CD4-positive, alpha-beta T cell treated with Interleukin-15 for 1 hour (primary cell): ENCODE data around the gene SEMA3F.

Experiments
- DNase-seq: peaks from one replicate; pipeline ENCODE4 v3.0.0-alpha.2; 2020

The SEMA3F gene

GRCh38 chr3:50171540-50172301 lies 16.6 kb downstream of the SEMA3F start:
- no peak for DNase-seq

GRCh38 chr3:50172626-50173220 lies 17.6 kb downstream of the SEMA3F start:
- no peak for DNase-seq

GRCh38 chr3:50173685-50174516 lies 18.8 kb downstream of the SEMA3F start:
- no peak for DNase-seq

- DNase-seq, result no peak
These were observed 19.4 kb downstream of the SEMA3F start for GRCh38 chr3:50174517-50174895.

- DNase-seq, result no peak
These were observed 19.9 kb downstream of the SEMA3F start for GRCh38 chr3:50174947-50175524.

DNA sequence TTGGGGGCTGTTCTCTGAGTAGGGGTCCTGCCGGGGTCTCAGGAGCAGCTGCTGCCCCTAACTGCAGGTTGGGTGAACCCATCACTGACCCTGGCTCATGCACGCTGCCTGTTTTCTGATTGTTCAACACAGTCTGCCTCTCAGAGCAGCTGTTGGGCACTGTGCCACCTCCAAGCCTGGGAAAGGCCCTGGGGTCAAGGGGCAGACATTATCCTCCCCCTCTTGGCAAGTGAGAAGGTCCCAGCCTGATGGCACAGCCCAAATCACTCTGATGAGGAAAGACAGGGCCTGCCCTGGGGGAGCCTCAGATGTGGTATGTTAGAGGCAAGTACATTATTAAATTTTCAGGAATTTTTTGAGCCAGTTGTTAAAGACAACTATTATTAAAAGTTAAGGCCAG lies 22.2 kb downstream of the SEMA3F start:
- DNase-seq, result no peak

- no peak for DNase-seq
These were observed 24.6 kb downstream of the SEMA3F start for GRCh38 chr3:50179710-50180109.

- no peak for DNase-seq
These were observed 26.9 kb downstream of the SEMA3F start for GRCh38 chr3:50181985-50182384.

- DNase-seq, result no peak
These were observed 27.5 kb downstream of the SEMA3F start for GRCh38 chr3:50182533-50183099.

DNA sequence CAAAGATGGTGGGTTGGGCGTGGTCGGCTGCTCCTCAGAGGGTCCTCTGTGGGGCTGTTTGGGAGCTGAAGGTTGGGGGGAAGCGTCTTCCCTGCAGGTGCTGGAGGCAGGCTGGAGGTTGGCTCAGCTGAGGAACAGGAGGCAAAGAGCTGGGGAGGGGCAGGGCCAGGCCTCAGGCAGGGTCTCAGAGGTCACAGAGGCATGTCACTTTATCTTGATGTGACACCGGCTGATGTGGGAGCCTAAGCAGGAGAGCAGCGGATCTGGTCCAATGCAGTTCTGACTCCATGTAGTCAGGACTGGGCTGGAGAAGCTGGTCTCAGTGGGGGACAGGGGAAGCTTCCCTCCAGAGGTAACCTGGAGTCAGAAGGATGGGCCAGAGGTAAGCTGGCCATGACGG lies 28.6 kb downstream of the SEMA3F start:
- DNase-seq, result no peak

GRCh38 chr3:50184242-50184978 lies 29.3 kb downstream of the SEMA3F start:
- no peak for DNase-seq

DNA sequence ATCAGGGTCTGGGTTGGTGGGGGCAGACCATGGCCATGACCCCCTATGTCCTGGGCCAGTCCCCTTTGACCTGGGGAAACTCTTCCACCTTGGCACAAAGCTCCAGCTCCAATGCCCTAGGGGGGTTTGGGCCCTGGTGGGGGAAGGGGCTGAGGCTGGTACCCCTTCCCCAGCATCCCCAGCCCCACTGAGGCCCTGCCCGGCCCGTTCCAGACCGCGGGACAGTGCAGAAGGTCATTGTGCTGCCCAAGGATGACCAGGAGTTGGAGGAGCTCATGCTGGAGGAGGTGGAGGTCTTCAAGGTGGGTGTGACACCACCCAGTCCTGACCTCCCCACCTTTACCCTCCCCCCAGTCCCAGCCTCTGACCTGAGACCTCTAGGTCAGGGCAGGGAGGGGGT lies 30.1 kb downstream of the SEMA3F start:
- DNase-seq, result no peak

- no peak for DNase-seq
These were observed 31.0 kb downstream of the SEMA3F start for GRCh38 chr3:50186096-50186495.

- no peak for DNase-seq
These were observed 32.6 kb downstream of the SEMA3F start for GRCh38 chr3:50187750-50188149.

- DNase-seq, result no peak
These were observed 34.1 kb downstream of the SEMA3F start for GRCh38 chr3:50189274-50189673.

- DNase-seq, result no peak
These were observed 34.9 kb downstream of the SEMA3F start for GRCh38 chr3:50189989-50190388.

GRCh38 chr3:50190936-50191660 lies 36.0 kb downstream of the SEMA3F start, which contains the start of gene GNAT1:
Gene GNAT1, plus strand, starts transcription at chr3:50191610. Its CDS starts 116 bp downstream, at chr3:50191726.
- no peak for DNase-seq

DNA sequence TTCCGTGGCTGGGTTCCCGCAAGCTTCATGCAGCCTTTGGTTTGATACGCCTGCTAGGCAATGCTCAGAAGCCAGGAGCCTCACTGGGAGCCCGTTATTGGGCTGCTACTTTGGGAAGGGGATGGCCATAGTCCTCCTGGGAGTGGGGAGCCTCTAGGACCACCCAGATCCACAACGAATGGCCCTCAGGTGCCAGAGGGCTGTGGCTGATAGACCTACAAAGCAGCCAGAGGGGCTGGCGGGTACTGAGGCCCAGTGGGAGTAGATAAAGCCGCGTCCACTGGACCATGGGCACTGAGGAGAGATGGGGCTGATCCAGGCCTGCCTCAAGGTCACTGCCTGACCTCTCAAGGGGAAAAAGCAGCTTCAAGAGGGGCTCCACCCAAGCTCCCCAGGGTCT lies 37.0 kb downstream of the SEMA3F start:
- no peak for DNase-seq

DNA sequence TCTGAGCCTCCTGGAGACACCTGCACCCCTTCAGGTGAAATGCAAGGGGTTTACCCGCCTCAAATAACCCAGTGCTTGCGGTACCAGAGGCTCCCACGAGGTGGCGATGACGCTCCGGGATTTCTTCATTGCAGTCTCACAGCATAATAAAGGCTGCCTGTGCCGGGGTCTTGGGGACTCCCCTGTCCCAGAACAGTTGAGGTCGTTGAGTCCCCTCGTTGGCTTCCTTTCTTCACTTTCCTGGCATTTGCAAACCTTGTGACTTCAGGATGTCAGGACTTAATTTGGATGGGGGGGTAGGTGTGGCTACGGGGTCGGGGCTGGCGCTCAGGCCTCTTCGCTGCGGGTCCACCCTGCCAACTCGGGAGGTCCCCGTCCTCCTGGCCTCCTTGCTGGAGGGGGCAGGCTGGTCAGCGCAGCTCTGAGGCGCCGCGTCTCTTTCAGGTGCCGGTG lies 37.6 kb downstream of the SEMA3F start:
- peak; percentile 78 for DNase-seq

DNA sequence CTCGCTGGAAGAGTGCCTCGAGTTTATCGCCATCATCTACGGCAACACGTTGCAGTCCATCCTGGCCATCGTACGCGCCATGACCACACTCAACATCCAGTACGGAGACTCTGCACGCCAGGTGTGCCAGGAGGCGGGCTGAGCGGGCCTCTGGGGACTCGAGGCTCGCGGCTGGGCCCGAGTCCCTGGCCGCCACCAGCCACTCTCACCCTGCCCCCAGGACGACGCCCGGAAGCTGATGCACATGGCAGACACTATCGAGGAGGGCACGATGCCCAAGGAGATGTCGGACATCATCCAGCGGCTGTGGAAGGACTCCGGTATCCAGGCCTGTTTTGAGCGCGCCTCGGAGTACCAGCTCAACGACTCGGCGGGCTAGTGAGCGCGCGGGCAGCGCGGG lies 38.2 kb downstream of the SEMA3F start:
- DNase-seq, result no peak

- DNase-seq, result no peak
These were observed 38.6 kb downstream of the SEMA3F start for GRCh38 chr3:50193746-50194127.
